HEK293 (cell line): ENCODE data around the gene CAV1.

Experiments
- CTCF ChIA-PET: fragments of 350-600 bp; formaldehyde crosslinking; extraction: SDS; loops from one replicate; lab custom pipeline; 2021; ENCODE audit warnings: antibody characterized with exemption; lab: Yijun Ruan, JAX
- POLR2A ChIA-PET: fragments of 300-600 bp; formaldehyde crosslinking; extraction: SDS; loops from one replicate; lab custom pipeline; 2020; ENCODE audit warnings: antibody characterized with exemption, inconsistent platforms; lab: Yijun Ruan, JAX
- H3K27ac ChIP-seq: fragments of 200-500 bp; sonication (Bioruptor generic); 2 replicates; pipeline ENCODE4 v1.5.1; 2014; ENCODE audit warnings: low read depth, low read length, control low read depth, inconsistent platforms; ENCODE audit errors: extremely low read depth
- H3K36me3 ChIP-seq, 2 experiments: fragments of 200-500 bp in 1 of 2; sonication (Bioruptor generic) in 1 of 2; 1 replicate in 1 of 2; 2 replicates in 1 of 2; pipeline ENCODE4 v1.5.1; 2014 to 2017; ENCODE audit warnings: inconsistent platforms in 2 of 2, low read length in 2 of 2; ENCODE audit not compliant: control insufficient read depth in 2 of 2, insufficient read depth in 1 of 2
- H3K4me1 ChIP-seq: fragments of 200-500 bp; sonication (Bioruptor generic); 2 replicates; pipeline ENCODE4 v1.5.1; 2014; ENCODE audit warnings: mild to moderate bottlenecking, low read length, inconsistent platforms; ENCODE audit not compliant: control insufficient read depth, insufficient read depth
- H3K4me3 ChIP-seq: 2 replicates; pipeline ENCODE4 v1.5.1; 2011; ENCODE audit warnings: low read depth, mild to moderate bottlenecking, control low read depth, low read length, moderate library complexity
- H3K9me3 ChIP-seq: fragments of 200-500 bp; sonication (Bioruptor generic); 2 replicates; pipeline ENCODE4 v1.5.1; 2014; ENCODE audit warnings: low read depth, low read length, inconsistent platforms; ENCODE audit not compliant: control insufficient read depth, insufficient read depth
- AEBP2 ChIP-seq: fragments of 450-650 bp; formaldehyde crosslinking; IDR thresholded peaks from 2 replicates; pipeline ENCODE4 v1.5.1; 2016; ENCODE audit warnings: missing biosample characterization, missing genetic modification characterization, borderline replicate concordance
- BCL11B ChIP-seq: fragments of 450-650 bp; formaldehyde crosslinking; IDR thresholded peaks from 2 replicates; pipeline ENCODE4 v1.5.1; 2016; ENCODE audit warnings: low read depth, missing biosample characterization, missing genetic modification characterization
- EGR2 ChIP-seq: fragments of 450-650 bp; formaldehyde crosslinking; IDR thresholded peaks from 2 replicates; pipeline ENCODE4 v1.5.1; 2016; ENCODE audit warnings: low read depth, missing biosample characterization, missing genetic modification characterization
- KLF7 ChIP-seq: fragments of 450-650 bp; formaldehyde crosslinking; IDR thresholded peaks from 2 replicates; pipeline ENCODE4 v1.5.1; 2016; ENCODE audit warnings: missing biosample characterization, missing genetic modification characterization, borderline replicate concordance
- SCRT1 ChIP-seq: fragments of 450-650 bp; formaldehyde crosslinking; IDR thresholded peaks from 2 replicates; pipeline ENCODE4 v1.5.1; 2016; ENCODE audit warnings: missing biosample characterization, missing genetic modification characterization, borderline replicate concordance
- SCRT2 ChIP-seq: fragments of 450-650 bp; formaldehyde crosslinking; IDR thresholded peaks from 2 replicates; pipeline ENCODE4 v1.5.1; 2016; ENCODE audit warnings: missing biosample characterization, missing genetic modification characterization
- ZBTB17 ChIP-seq: fragments of 450-650 bp; formaldehyde crosslinking; IDR thresholded peaks from 2 replicates; pipeline ENCODE4 v1.5.1; 2016; ENCODE audit warnings: missing biosample characterization, missing genetic modification characterization
- ZFP69B ChIP-seq: fragments of 450-650 bp; formaldehyde crosslinking; IDR thresholded peaks from 2 replicates; pipeline ENCODE4 v1.5.1; 2016; ENCODE audit warnings: missing biosample characterization, missing genetic modification characterization
- ZNF140 ChIP-seq: fragments of 450-650 bp; formaldehyde crosslinking; IDR thresholded peaks from 2 replicates; pipeline ENCODE4 v1.5.1; 2016; ENCODE audit warnings: missing biosample characterization, missing genetic modification characterization
- ZNF48 ChIP-seq: fragments of 450-650 bp; formaldehyde crosslinking; IDR thresholded peaks from 2 replicates; pipeline ENCODE4 v1.5.1; 2016; ENCODE audit warnings: missing biosample characterization, missing genetic modification characterization
- ZNF707 ChIP-seq: fragments of 450-650 bp; formaldehyde crosslinking; IDR thresholded peaks from 2 replicates; pipeline ENCODE4 v1.5.1; 2016; ENCODE audit warnings: missing biosample characterization, missing genetic modification characterization
- TF ChIP-seq, protein P1 (sequence below): fragments of 450-650 bp; formaldehyde crosslinking; IDR thresholded peaks from 2 replicates; pipeline ENCODE4 v1.5.1; 2017; ENCODE audit warnings: missing biosample characterization, mild to moderate bottlenecking, missing genetic modification characterization, moderate library complexity
- TF ChIP-seq, protein P2 (sequence below): fragments of 450-650 bp; formaldehyde crosslinking; IDR thresholded peaks from 2 replicates; pipeline ENCODE4 v1.5.1; 2016; ENCODE audit warnings: missing biosample characterization, missing genetic modification characterization

The CAV1 gene

GRCh38 chr7:116529250-116529649 lies 4.4 kb downstream of the CAV1 start:
- Histone ChIP-seq H3K36me3 (no peaks in the 10 kb centered on the region; a peak in 1 of 3 replicates), H3K9me3 (no peaks in the 10 kb centered on the region), H3K4me3 (no peak overlapping the region), H3K4me1 (0 out of 2 replicates have a peak, but pooled peaks cover 4% of the 10 kb centered on the region), H3K27ac (no peak overlapping the region)
- POLR2A ChIA-PET, result no interaction called here
- peak; percentile 90 for TF ChIP-seq SCRT2 (tag by site-specific recombination)
- no peak for TF ChIP-seq ZNF48
- TF ChIP-seq ZFP69B (tag by site-specific recombination), result no peak
- TF ChIP-seq, protein P1, sequence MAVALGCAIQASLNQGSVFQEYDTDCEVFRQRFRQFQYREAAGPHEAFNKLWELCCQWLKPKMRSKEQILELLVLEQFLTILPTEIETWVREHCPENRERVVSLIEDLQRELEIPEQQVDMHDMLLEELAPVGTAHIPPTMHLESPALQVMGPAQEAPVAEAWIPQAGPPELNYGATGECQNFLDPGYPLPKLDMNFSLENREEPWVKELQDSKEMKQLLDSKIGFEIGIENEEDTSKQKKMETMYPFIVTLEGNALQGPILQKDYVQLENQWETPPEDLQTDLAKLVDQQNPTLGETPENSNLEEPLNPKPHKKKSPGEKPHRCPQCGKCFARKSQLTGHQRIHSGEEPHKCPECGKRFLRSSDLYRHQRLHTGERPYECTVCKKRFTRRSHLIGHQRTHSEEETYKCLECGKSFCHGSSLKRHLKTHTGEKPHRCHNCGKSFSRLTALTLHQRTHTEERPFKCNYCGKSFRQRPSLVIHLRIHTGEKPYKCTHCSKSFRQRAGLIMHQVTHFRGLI (tag by site-specific recombination), result no peak
- TF ChIP-seq EGR2 (tag by site-specific recombination), result no peak
- TF ChIP-seq SCRT1, result 0 out of 2 replicates have a peak, but pooled peaks have one; percentile 43
- TF ChIP-seq KLF7 (tag by site-specific recombination), result no peak
- no peak for TF ChIP-seq ZNF707 (tag by site-specific recombination)
- TF ChIP-seq BCL11B (tag by site-specific recombination), result no peak
- CTCF ChIA-PET, result interaction anchor here (2.3 kb wide), 1 partner anchor 62 kb away, joined by 8 read pairs; no protein-coding TSS in a partner anchor

GRCh38 chr7:116530107-116530820 lies 5.4 kb downstream of the CAV1 start:
- Histone ChIP-seq H3K27ac (no peak overlapping the region), H3K9me3 (no peaks in the 10 kb centered on the region), H3K36me3 (no peaks in the 10 kb centered on the region; a peak in 1 of 3 replicates), H3K4me1 (0 out of 2 replicates have a peak, but pooled peaks cover 4% of the 10 kb centered on the region), H3K4me3 (no peak overlapping the region)
- TF ChIP-seq ZNF140 (tag by site-specific recombination) (no peak), ZBTB17 (tag by site-specific recombination) (peak; percentile 67)
- ChIA-PET POLR2A (no interaction called here), CTCF (interaction anchor here (0.7 to 2.3 kb wide), 2 partner anchors 61 to 143 kb away, joined by 3 to 8 read pairs; no protein-coding TSS in a partner anchor)

GRCh38 chr7:116532102-116532688 lies 7.4 kb downstream of the CAV1 start:
- no peak overlapping the region for H3K4me3 ChIP-seq
- POLR2A ChIA-PET, result no interaction called here
- no peak overlapping the region for H3K27ac ChIP-seq

More at GRCh38 chr7:116532102-116532688, 7.4 kb downstream of the CAV1 start:
- CTCF ChIA-PET, result no interaction called here
- Histone ChIP-seq H3K9me3 (no peaks in the 10 kb centered on the region), H3K36me3 (no peaks in the 10 kb centered on the region; a peak in 1 of 3 replicates), H3K4me1 (0 out of 2 replicates have a peak, but pooled peaks cover 4% of the 10 kb centered on the region)
- TF ChIP-seq, protein P2, sequence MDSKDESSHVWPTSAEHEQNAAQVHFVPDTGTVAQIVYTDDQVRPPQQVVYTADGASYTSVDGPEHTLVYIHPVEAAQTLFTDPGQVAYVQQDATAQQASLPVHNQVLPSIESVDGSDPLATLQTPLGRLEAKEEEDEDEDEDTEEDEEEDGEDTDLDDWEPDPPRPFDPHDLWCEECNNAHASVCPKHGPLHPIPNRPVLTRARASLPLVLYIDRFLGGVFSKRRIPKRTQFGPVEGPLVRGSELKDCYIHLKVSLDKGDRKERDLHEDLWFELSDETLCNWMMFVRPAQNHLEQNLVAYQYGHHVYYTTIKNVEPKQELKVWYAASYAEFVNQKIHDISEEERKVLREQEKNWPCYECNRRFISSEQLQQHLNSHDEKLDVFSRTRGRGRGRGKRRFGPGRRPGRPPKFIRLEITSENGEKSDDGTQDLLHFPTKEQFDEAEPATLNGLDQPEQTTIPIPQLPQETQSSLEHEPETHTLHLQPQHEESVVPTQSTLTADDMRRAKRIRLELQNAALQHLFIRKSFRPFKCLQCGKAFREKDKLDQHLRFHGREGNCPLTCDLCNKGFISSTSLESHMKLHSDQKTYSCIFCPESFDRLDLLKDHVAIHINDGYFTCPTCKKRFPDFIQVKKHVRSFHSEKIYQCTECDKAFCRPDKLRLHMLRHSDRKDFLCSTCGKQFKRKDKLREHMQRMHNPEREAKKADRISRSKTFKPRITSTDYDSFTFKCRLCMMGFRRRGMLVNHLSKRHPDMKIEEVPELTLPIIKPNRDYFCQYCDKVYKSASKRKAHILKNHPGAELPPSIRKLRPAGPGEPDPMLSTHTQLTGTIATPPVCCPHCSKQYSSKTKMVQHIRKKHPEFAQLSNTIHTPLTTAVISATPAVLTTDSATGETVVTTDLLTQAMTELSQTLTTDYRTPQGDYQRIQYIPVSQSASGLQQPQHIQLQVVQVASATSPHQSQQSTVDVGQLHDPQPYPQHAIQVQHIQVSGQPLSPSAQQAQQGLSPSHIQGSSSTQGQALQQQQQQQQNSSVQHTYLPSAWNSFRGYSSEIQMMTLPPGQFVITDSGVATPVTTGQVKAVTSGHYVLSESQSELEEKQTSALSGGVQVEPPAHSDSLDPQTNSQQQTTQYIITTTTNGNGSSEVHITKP (tag by site-specific recombination), result peak; percentile 57
- no peak for TF ChIP-seq AEBP2 (tag by site-specific recombination)
